Hepatic stellate cell (primary cell): ENCODE measurements around the gene TMA7B.
"Not testable (repeated sequence)": the region's sequence is repeated elsewhere in the genome, so short reads cannot be mapped to it uniquely, and the experiment has no call there.

Experiments
- DNase-seq: peaks from one replicate; pipeline ENCODE4 v3.0.0; 2011; ENCODE audit warnings: low spot score

TMA7B gene

GRCh38 chr22:39984746-39985145 is 24.5 kb downstream of the TMA7B start:
- DNase-seq = no peak

GRCh38 chr22:39985383-39986035 is 25.3 kb downstream of the TMA7B start:
- no peak for DNase-seq

- DNase-seq = no peak
Observed at GRCh38 chr22:39988386-39989114, 28.4 kb downstream of the TMA7B start.

GRCh38 chr22:39989633-39990032 is 29.4 kb downstream of the TMA7B start:
- DNase-seq = no peak

- DNase-seq = no peak
Observed at GRCh38 chr22:39990686-39991085, 30.5 kb downstream of the TMA7B start.

GRCh38 chr22:39991159-39991860 is 31.1 kb downstream of the TMA7B start:
- no peak for DNase-seq

GRCh38 chr22:39992088-39992826 is 32.1 kb downstream of the TMA7B start:
- DNase-seq = no peak

GRCh38 chr22:39992894-39993293 is 32.7 kb downstream of the TMA7B start:
- DNase-seq = not testable (repeated sequence)

GRCh38 chr22:39994041-39994565 is 33.9 kb downstream of the TMA7B start:
- DNase-seq = no peak

GRCh38 chr22:39994566-39995392 is 34.6 kb downstream of the TMA7B start, which contains the start of gene FAM83F:
TSS of gene FAM83F (plus strand) at chr22:39994954. CDS start at chr22:39995043, 89 bp downstream.
- DNase-seq = no peak

GRCh38 chr22:39995393-39996252 is 35.4 kb downstream of the TMA7B start:
- no peak for DNase-seq

GRCh38 chr22:39996732-39997131 is 36.5 kb downstream of the TMA7B start:
- DNase-seq = no peak

GRCh38 chr22:39997421-39997820 is 37.2 kb downstream of the TMA7B start:
- no peak for DNase-seq

GRCh38 chr22:39997939-39998726 is 37.9 kb downstream of the TMA7B start:
- DNase-seq = no peak

GRCh38 chr22:39999144-39999757 is 39.1 kb downstream of the TMA7B start:
- peak; percentile 29 for DNase-seq

- DNase-seq = no peak
Observed at GRCh38 chr22:40000171-40000570, 40.0 kb downstream of the TMA7B start.

- no peak for DNase-seq
Observed at GRCh38 chr22:40001106-40001505, 40.9 kb downstream of the TMA7B start.

- no peak for DNase-seq
Observed at GRCh38 chr22:40001800-40002577, 41.8 kb downstream of the TMA7B start.
